HG03064 (cell line): ENCODE measurements around the gene PRDM2.

ENCODE experiments used
- ATAC-seq: cut with Tn5 transposase; IDR thresholded peaks from one replicate; pipeline ENCODE4 v1.9.1; 2021; ENCODE audit warnings: low read depth; ENCODE audit not compliant: unreplicated experiment

Gene PRDM2

DNA sequence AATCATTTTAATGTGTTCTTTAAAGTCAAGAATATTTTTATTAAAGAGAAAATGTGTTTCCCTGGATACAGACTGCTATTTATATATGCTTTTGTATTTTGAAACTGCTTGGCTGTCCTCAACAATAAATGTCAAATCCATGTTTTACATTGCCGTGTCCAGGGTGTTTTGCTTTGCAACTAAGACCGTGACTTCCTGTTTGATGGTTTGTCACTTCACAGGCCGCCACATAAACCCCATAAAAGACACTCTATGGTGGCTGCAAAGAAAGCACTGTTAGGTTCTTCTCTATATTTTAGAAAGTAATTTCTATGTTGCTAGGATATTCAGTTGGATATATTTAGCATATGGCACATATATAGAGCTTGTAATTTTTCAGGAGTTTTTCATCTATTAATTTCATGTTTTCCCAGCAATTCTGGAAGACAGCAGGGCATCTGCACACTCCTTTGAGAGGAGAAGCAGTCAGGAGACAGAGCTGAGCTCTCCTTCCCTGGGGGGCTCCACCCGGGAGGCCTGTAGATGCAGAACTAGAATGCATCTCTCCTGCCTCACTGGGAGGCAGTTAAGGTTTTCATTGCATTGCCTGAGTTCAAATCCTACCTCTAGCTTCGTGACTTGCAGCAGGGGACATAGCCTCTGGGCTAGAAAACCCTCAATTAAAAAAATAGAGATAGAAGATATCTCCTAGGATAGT lies 33.1 kb downstream of the PRDM2 start:
- ATAC-seq: no peak

GRCh38 chr1:13733711-13734110 lies 33.7 kb downstream of the PRDM2 start:
- no peak for ATAC-seq

- no peak for ATAC-seq
Observed at GRCh38 chr1:13735168-13735930, 35.4 kb downstream of the PRDM2 start.

DNA sequence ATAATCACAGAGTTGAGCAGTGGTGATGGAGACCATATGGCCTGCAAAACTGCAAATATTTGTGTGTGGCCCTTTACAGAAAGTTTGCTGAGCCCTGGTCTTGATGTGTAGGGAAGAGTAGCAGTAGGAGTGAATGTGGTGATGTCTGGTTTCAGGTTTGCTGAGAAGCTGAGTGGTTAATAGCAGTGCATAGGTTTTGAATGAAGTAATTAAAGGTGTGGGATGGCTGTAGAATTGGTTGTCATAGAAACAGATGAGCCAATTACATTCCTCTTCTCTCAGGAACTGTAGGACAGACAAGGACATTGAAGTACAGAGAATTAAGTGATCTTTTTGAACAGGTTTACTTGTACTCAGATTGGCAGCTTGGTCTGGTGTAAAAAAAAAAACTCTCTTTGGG lies 37.4 kb downstream of the PRDM2 start:
- ATAC-seq: no peak

GRCh38 chr1:13746342-13746741 lies 46.4 kb downstream of the PRDM2 start:
- ATAC-seq: no peak

GRCh38 chr1:13748610-13749505 lies 48.9 kb downstream of the PRDM2 start:
- peak; percentile 55 for ATAC-seq

GRCh38 chr1:13749543-13750341 lies 49.8 kb downstream of the PRDM2 start:
- peak; percentile 12 for ATAC-seq

- ATAC-seq: no peak
Observed at GRCh38 chr1:13751458-13751871, 51.5 kb downstream of the PRDM2 start.

DNA sequence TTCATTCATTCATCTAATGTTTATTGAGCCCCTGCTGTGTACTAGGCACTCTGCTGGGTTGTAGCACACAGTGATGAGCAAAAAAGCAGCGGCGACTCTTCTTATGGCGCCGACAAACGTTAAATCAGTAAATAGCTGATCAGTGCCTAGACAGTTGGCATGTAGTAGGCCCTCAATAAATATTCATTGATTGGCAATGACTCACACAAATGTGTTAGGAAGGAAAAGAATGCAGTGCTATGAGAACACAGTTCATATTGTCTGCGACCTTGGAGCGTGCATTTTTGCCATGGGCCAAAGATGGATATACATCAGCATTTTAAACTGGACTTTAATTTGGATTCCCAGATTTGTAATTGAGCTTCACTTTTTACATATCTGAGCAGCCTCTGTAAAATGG lies 52.0 kb downstream of the PRDM2 start:
- ATAC-seq: no peak

DNA sequence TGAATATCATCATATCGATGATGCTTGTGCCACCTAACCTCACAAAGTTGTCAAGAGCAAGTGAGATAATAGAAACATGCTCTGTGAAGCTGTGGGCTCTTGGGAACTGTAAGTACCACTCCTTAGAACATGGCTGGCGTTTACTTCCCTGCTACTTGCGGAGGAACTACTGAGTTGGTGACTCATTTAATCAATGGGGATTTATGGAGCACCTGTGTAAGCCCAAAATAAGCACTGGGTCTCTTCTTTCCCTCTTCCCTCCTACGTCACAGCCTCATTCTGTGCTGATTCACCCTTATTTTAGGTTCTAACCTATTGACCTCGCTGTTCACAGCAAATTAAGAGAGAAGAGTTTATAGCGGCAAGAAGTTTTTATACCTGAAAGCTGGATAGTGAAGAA lies 52.9 kb downstream of the PRDM2 start:
- ATAC-seq: no peak

DNA sequence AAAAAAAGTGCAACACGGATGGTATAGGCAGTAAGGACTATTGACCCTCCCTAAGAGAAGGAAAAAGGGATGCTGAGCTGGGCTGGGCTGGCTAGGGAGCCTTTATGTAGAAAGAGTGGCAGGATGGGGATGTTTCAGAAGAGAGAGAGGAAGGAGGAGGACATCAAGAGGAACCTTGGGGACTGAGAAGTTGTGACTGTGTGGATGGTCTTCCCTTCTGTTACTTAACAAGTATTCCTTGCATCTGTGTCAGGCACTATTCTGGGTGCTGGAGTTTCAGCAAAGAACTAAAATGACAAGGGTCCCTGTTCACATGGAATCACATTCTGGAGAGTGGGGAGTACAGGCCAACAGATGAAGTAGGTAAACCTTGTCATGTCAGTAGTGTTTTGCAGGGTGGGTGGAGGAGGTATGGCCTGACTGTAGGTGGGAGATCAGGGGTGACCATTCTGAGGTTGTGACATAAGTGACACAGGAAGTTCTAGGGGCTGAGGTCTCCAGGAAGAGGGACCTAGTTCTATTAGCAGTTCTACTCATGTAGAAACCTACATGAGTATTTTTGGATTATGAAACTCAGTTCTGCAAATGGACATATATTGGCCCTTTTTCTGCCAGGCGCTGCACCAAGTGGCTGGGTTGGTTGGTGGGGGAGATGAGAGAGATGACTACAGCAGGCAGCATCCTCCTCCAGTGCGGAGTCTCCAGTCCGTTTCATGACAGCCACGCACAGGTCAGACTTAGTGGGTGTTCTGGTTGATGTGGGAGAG lies 53.8 kb downstream of the PRDM2 start:
- no peak for ATAC-seq

DNA sequence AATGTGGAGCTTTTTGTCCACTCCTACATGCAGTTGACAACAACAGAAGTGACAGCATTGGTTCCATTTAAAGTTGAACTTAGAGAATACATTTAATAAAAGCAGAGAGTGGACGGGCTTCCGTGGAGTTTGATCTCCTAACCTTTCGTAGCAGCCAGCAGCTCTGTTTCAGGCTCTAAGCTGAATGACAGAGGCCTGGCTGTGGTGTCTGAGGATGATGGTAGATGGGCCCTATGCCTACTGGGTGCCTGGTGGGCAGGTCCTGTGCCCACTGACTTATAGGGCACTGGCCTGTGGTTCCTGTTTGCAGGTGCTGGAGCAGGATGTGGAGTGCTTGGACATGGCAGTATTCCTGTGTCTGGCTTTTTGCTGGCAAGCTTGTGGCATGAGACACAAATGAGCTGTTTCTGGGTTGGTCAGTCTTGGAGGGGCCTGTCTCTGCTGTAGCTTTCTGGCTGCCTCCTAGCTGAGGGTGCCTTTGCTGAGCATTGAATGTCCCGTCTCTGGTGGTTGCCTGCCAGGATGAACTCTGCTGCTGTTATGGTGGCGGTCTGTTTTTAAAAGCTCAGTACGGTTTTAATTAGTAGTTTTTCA lies 54.6 kb downstream of the PRDM2 start:
- ATAC-seq: no peak

GRCh38 chr1:13756557-13757315 lies 56.7 kb downstream of the PRDM2 start:
- ATAC-seq: no peak

DNA sequence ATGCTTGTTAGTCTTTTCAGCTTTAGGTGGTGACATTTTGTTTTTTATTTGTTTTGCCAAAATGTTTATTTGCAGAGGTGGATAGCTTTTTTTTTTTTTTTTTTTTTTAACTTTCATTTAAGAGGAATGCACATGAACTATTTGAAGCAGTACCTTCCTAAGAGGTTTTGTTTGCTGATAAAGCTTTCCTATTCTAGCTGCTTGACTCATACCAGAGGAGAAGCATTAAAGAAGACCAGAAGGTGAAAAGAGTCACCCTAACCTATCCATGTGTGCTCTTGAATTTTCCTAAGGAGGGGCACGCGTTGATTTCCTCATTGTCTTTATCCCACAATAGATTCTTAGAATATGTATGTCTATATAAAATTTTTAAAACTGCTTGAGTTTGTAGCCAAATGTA lies 57.7 kb downstream of the PRDM2 start:
- no peak for ATAC-seq

- no peak for ATAC-seq
Observed at GRCh38 chr1:13759072-13759471, 59.1 kb downstream of the PRDM2 start.

DNA sequence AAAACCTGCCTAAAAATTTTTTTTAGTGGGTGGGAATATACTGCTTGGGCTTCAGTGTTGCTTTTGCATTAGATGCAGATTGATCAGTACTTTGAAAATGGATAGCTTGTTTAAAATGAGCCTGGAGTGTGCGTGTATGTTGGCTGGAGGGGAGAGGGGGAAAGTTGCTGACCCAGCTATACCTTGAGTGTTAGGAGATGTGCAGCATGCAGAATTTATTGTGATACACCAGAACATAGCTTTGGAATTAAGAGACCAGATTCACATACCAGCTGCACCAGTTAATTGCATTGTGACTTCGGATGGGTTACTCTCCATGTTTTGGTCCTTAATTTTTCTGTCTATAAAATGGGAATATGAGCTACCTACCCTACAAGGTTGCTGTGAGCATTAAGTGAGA lies 60.4 kb downstream of the PRDM2 start:
- ATAC-seq: no peak

GRCh38 chr1:13760921-13761320 lies 60.9 kb downstream of the PRDM2 start:
- ATAC-seq: no peak

DNA sequence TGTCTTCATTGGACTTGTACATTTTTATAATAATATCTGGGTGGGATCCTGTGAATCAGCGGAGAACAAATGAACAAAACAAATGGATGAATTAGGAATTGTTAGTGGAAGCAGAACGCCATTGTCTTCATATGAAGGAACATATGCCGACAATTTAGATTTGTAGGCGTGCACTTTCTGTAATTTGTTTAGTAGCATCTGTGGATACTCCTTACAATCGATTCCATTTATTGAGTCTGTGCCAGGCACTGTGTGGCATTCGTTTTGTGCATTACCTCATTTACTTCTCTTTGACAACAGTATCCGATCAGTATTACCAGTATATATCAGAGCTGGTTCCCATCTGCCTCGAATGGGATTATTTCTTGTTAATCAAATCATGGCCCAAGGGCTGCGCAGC lies 61.9 kb downstream of the PRDM2 start:
- no peak for ATAC-seq

DNA sequence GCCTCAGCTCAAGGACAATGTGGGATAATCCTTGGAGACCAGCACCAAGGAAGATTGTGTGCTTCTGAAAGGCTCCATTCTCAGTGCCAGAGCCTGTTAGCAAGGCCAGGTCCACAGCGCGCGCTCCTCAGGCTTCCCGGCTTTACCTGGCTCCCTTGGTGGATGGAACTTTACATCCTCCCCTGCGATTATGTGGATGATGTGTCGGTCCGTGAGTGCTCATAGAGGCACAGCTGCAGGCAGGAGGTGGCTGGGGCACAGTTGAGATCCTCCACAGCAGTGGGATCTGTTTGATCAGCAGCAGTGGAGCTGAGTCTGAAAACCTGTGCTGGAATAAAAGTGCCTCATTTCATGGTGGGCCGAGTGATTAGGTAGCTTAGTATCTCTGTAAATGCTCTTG lies 62.7 kb downstream of the PRDM2 start:
- no peak for ATAC-seq
